Keratinocyte (primary cell): ENCODE results near the gene NT5C1B.

Experiments
- EZH2 ChIP-seq: IDR thresholded peaks from one replicate; pipeline ENCODE4 v1.6.1; 2012; ENCODE audit warnings: inconsistent platforms, mild to moderate bottlenecking, low read length, moderate library complexity
- TF ChIP-seq, protein P1 (sequence below), 3 experiments: IDR thresholded peaks in 1 of 3; conservative IDR thresholded peaks in 1 of 3; optimal IDR thresholded peaks in 1 of 3; 2 replicates in 2 of 3; 3 replicates in 1 of 3; pipeline versions ENCODE3 to v1.5.1; 2011; ENCODE audit warnings: low read length in 3 of 3, mild to moderate bottlenecking in 3 of 3, moderate library complexity in 2 of 3, control low read depth in 1 of 3, inconsistent platforms in 1 of 3; ENCODE audit not compliant: insufficient read depth in 2 of 3; ENCODE audit errors: extremely low read depth in 1 of 3

DNA sequence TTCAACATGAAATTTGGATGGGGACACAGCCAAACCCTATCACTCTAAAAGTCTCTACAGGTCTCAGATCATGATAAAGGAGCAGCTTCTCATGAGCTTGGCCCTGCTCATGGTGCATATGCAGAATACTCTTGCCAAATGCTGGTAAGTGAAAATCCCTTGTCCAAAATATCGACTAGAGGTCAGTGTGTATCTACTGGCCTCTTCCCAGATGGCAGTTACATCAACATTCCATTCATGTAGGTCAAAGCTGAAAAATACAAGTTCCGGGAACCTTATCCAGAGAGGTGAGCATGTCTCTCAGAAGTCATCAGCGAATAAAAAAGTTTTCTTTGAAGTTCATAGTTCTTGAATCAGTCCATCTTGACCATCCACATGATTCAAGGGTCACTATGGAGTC is 7.6 kb upstream of the NT5C1B start:
- no peak for TF ChIP-seq EZH2
- TF ChIP-seq, protein P1, sequence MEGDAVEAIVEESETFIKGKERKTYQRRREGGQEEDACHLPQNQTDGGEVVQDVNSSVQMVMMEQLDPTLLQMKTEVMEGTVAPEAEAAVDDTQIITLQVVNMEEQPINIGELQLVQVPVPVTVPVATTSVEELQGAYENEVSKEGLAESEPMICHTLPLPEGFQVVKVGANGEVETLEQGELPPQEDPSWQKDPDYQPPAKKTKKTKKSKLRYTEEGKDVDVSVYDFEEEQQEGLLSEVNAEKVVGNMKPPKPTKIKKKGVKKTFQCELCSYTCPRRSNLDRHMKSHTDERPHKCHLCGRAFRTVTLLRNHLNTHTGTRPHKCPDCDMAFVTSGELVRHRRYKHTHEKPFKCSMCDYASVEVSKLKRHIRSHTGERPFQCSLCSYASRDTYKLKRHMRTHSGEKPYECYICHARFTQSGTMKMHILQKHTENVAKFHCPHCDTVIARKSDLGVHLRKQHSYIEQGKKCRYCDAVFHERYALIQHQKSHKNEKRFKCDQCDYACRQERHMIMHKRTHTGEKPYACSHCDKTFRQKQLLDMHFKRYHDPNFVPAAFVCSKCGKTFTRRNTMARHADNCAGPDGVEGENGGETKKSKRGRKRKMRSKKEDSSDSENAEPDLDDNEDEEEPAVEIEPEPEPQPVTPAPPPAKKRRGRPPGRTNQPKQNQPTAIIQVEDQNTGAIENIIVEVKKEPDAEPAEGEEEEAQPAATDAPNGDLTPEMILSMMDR (optimal IDR thresholded peaks at IDR 0.05 in 1 of 3, IDR thresholded peaks at IDR 0.05 in 1 of 3, conservative IDR thresholded peaks at IDR 0.05 in 1 of 3; ENCODE audit: extremely low read depth in 1 of 3, insufficient read depth in 2 of 3, low read length in 3 of 3), result no peak
